Measurements from ENCODE around the gene SCYGR7. TPM values are rescaled to one million over a fixed set of nuclear protein-coding genes. Genes with fewer than 3 reads are reported as not detected.

Gene SCYGR7
- not detected in 2 replicates for total RNA-seq (2013; cell fraction: nucleolus; rRNA removed)
- not detected in 2 replicates for total RNA-seq (2014; rRNA removed)
- total RNA-seq (2014; rRNA removed; fragmentation: Illumina TruSeq; extraction: Trizol) = not detected in 2 replicates
- not detected in 2 replicates for total RNA-seq (2021)
- polyA plus RNA-seq (2011; ENCODE audit: low read depth) = not detected
- not detected in 2 replicates for polyA plus RNA-seq (2011; rRNA removed)
- not detected in 2 replicates for polyA plus RNA-seq (2011; cell fraction: cytosol; rRNA removed)
- polyA plus RNA-seq (2011; cell fraction: nucleus; rRNA removed) = not detected in 2 replicates
- polyA plus RNA-seq (2012) = not detected in 2 replicates
- not detected in 2 replicates for polyA plus RNA-seq (2014; fragmentation: Illumina TruSeq; extraction: Trizol)
- polyA plus RNA-seq (2014; fragmentation: Nextera tagmentation; extraction: Ambion mirVana) = not detected
- not detected in 2 replicates for polyA plus RNA-seq (2014; rRNA removed)
- polyA plus RNA-seq (2016; fragmentation: Nextera tagmentation; extraction: Ambion mirVana) = not detected
- not detected in 2 replicates for polyA minus RNA-seq (2011; rRNA and poly(A)+ RNA removed)
- not detected in 2 replicates for polyA minus RNA-seq (2011; cell fraction: cytosol; rRNA and poly(A)+ RNA removed)
- not detected in 2 replicates for polyA minus RNA-seq (2011; cell fraction: nucleus; rRNA and poly(A)+ RNA removed)
- not detected for Bru-seq, nascent RNA
- BruChase-seq, experiment 1, labeled RNA remaining after a 6-hour chase = not detected
- not detected for BruChase-seq, experiment 2, labeled RNA remaining after a 2-hour chase
- long read RNA-seq, experiment 1 = 0 reads
- long read RNA-seq, experiment 2 = 0 reads

GRCh38 chr2:227728035-227728434 is at the start of gene SCYGR7:
Gene SCYGR7 (plus strand): TSS chr2:227728335. CDS start chr2:227728335, 0 bp downstream.
- Histone ChIP-seq H2AFZ (ENCODE audit: control insufficient read depth, low read depth, low read length) (no peak within 1 kb of the TSS), H3K36me3 (ENCODE audit: control insufficient read depth in 2 of 2, insufficient read depth in 2 of 2, low read length in 1 of 2) (no peaks in the 10 kb centered on the region), H4K20me1 (ENCODE audit: control insufficient read depth, insufficient read depth) (no peaks in the 10 kb centered on the region), H3K9me3 (replicated peaks; ENCODE audit: control insufficient read depth, insufficient read depth, low read length) (no peaks in the 10 kb centered on the region), H3K27ac (ENCODE audit: control insufficient read depth, insufficient read depth) (no peak within 1 kb of the TSS), H3K4me2 (ENCODE audit: control insufficient read depth, insufficient read depth) (no peak within 1 kb of the TSS), H3K4me3 (no peak within 1 kb of the TSS), H3K4me1 (ENCODE audit: control insufficient read depth, insufficient read depth, low read length) (no peaks in the 10 kb centered on the region), H3K79me2 (ENCODE audit: control insufficient read depth, insufficient read depth, low read length) (no peaks in the 10 kb centered on the region), H3K27me3 (replicated peaks in 1 of 2; ENCODE audit: control insufficient read depth in 2 of 2, insufficient read depth in 2 of 2, low read length in 1 of 2) (no peaks in the 10 kb centered on the region; a peak in 1 of 4 replicates), H3K9ac (ENCODE audit: control insufficient read depth, insufficient read depth, low read length) (no peak within 1 kb of the TSS)
- RAD21 ChIA-PET (ENCODE audit: unreplicated experiment) = no interaction called here
- CTCF ChIA-PET = no interaction called here
- POLR2A ChIA-PET = no interaction called here
- SMC1A ChIA-PET (ENCODE audit: uncharacterized antibody, unreplicated experiment) = no interaction called here
- ATAC-seq = no peak
- DNase-seq (ENCODE audit: low read depth, low spot score) = no peak
- WGBS (ENCODE audit: insufficient coverage, insufficient replicate concordance, low lambda C conversion rate, missing lambda C conversion rate) = 60% methylated on average over 5 of the region's 5 CpGs
- no TSS peak for BruUV-seq (replicated peaks)
- in situ Hi-C loops (cut with MboI) (no loop called here), intact Hi-C loops (cut with micrococcal nuclease; ENCODE audit: unreplicated experiment) (no loop called here)
- FAIRE-seq = no peak
- no peak for TF ChIP-seq ELK1 (IDR thresholded peaks at IDR 0.05; ENCODE audit: low read depth, low read length)
- TF ChIP-seq CHD1 (IDR thresholded peaks at IDR 0.05; ENCODE audit: low read depth, low read length) = no peak
- no peak for TF ChIP-seq HDAC2 (IDR thresholded peaks at IDR 0.05)
- TF ChIP-seq NFYA (IDR thresholded peaks at IDR 0.05; ENCODE audit: borderline replicate concordance, low read depth, low read length) = no peak
- no peak for TF ChIP-seq CREB1 (IDR thresholded peaks at IDR 0.05; ENCODE audit: low read depth)
- no peak for TF ChIP-seq ASH2L (IDR thresholded peaks at IDR 0.05; ENCODE audit: borderline replicate concordance, low read depth)
- no peak for TF ChIP-seq WRNIP1 (IDR thresholded peaks at IDR 0.05; ENCODE audit: borderline replicate concordance, low read depth, low read length)
- no peak for TF ChIP-seq NFYB (IDR thresholded peaks at IDR 0.05; ENCODE audit: insufficient read depth, low read depth, low read length)
- no peak for TF ChIP-seq ZNF274 (IDR thresholded peaks at IDR 0.05; ENCODE audit: insufficient read depth, insufficient read length)
- TF ChIP-seq RCOR1 (conservative IDR thresholded peaks at IDR 0.05; ENCODE audit: low read depth, low read length) = no peak
- TF ChIP-seq ZBTB33 (IDR thresholded peaks at IDR 0.05) = no peak
- no peak for TF ChIP-seq EZH2 (IDR thresholded peaks at IDR 0.05; ENCODE audit: borderline replicate concordance, control insufficient read depth, low read depth, low read length)
- no peak for TF ChIP-seq HSF1 (IDR thresholded peaks at IDR 0.05; ENCODE audit: low read depth, low read length)
- TF ChIP-seq EP300 (IDR thresholded peaks at IDR 0.05; ENCODE audit: borderline replicate concordance in 1 of 2, control insufficient read depth in 1 of 2, low read depth in 2 of 2, low read length in 2 of 2) = no peak
- TF ChIP-seq IRF5 (IDR thresholded peaks at IDR 0.05; ENCODE audit: borderline replicate concordance) = no peak

All from GM12878 (cell line).